Fibroblast of pulmonary artery (primary cell): ENCODE data around the gene SRPK2.

Source experiments
- DNase-seq: peaks from one replicate; pipeline ENCODE4 v3.0.0-alpha.2; 2010; ENCODE audit warnings: low read depth
- H3K4me3 ChIP-seq: replicated peaks from 2 replicates; pipeline ENCODE4 v1.5.1; 2011; ENCODE audit warnings: low read depth, mild to moderate bottlenecking, control low read depth, low read length, moderate library complexity
- TF ChIP-seq, protein P1 (sequence below): IDR thresholded peaks from 2 replicates; pipeline ENCODE4 v1.5.1; 2011; ENCODE audit warnings: mild to moderate bottlenecking, control low read depth, low read length, inconsistent platforms; ENCODE audit errors: missing control alignments

SRPK2 gene

GRCh38 chr7:105086850-105087249, 301.9 kb downstream of the SRPK2 start:
- TF ChIP-seq, protein P1, sequence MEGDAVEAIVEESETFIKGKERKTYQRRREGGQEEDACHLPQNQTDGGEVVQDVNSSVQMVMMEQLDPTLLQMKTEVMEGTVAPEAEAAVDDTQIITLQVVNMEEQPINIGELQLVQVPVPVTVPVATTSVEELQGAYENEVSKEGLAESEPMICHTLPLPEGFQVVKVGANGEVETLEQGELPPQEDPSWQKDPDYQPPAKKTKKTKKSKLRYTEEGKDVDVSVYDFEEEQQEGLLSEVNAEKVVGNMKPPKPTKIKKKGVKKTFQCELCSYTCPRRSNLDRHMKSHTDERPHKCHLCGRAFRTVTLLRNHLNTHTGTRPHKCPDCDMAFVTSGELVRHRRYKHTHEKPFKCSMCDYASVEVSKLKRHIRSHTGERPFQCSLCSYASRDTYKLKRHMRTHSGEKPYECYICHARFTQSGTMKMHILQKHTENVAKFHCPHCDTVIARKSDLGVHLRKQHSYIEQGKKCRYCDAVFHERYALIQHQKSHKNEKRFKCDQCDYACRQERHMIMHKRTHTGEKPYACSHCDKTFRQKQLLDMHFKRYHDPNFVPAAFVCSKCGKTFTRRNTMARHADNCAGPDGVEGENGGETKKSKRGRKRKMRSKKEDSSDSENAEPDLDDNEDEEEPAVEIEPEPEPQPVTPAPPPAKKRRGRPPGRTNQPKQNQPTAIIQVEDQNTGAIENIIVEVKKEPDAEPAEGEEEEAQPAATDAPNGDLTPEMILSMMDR: no peak
- DNase-seq: no peak
- H3K4me3 ChIP-seq: no peak overlapping the region

DNA sequence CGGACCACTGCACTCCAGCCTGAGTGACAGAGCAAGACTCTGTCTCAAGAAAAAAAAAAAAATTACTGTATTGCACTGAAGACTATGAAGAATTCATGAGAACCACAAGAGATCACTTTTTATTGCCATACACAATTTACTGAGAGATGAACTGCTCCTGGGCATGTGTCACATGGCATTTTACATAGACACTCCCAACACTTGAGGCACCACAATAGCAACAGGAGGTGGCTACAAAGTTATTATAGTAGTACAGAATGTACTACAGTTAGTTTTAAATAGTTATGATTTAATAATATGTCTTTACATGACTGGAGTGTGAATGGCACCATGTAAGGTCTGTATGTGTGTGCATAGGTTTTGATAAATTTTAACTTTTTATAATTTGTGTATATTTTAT, 304.1 kb downstream of the SRPK2 start:
- DNase-seq: no peak
- TF ChIP-seq, protein P1: no peak
- H3K4me3 ChIP-seq: no peak overlapping the region

DNA sequence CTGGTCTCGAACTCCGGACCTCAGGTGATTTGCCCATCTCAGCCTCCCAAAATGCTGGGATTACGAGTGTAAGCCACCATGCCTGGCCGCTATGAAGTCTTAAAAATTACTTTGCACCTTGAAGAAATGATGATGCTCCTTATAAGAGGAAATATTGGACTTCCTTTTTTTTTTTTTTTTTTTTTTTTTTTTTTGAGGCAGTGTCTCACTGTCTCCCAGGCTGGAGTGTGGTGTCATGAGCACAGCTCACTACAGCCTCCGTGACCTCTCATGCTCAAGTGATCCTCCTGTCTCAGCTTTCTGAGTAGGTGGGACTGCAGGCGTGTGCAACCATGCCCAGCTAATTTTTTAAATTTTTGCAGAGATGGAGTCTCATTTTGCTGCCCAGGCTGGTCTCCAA, 309.4 kb downstream of the SRPK2 start:
- DNase-seq: no peak
- TF ChIP-seq, protein P1: no peak
- no peak overlapping the region for H3K4me3 ChIP-seq

DNA sequence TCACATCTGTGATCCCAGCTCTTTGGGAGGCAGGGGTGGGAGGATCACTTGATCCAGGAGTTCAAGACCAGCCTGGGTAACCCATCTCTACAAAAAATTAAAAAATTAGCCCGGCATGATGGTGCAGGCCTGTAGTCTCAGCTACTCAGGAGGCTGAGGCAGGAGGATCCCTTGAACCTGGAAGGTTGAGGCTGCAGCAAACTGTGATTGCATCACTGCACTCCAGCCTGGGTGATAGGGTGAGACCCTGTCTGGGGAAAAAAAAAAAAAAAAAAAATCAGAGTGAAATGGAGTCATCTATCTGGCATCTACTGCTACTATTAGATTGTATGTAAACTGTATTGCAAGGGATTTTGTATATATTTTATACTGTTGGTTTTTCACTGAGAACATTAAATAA, 315.6 kb downstream of the SRPK2 start:
- DNase-seq: no peak
- TF ChIP-seq, protein P1: no peak
- H3K4me3 ChIP-seq: no peak overlapping the region

- no peak overlapping the region for H3K4me3 ChIP-seq
- no peak for DNase-seq
- TF ChIP-seq, protein P1: no peak
These were observed 319.8 kb downstream of the SRPK2 start for GRCh38 chr7:105068886-105069285.

DNA sequence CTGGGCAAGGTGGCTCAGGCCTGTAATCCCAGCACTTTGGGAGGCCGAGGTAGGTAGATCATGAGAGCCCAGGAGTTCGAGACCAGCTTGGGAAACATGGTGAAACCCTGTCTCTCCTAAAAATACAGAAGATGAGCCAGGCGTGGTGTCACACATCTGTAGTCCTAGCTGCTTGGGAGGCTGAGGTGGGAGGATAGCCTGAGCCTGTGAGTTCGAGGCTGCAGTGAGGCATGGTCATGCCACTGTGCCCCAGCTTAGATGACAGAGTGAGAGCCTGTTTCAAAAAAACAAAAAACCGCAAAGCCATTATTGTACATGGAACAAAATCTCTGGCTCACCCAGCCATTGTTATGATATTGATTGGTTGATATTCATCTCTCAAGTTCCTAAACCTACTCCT, 321.0 kb downstream of the SRPK2 start:
- no peak for DNase-seq
- TF ChIP-seq, protein P1: no peak
- H3K4me3 ChIP-seq: no peak overlapping the region
